ENCODE results near the gene LAMTOR5. TPM values are rescaled to one million over a fixed set of nuclear protein-coding genes. Genes with fewer than 3 reads are reported as not detected.
A peak's percentile ranks its signal among the peaks of the same experiment; 100 is the strongest.

LAMTOR5 gene
- total RNA-seq, 6 donors from 2014 or later: 26.5 to 130 (median 89.9) TPM

- DNase-seq: no peak
- no peak for TF ChIP-seq POLR2AphosphoS5 (IDR thresholded peaks at IDR 0.05)
- TF ChIP-seq CTCF (IDR thresholded peaks at IDR 0.05): no peak
- TF ChIP-seq EP300 (IDR thresholded peaks at IDR 0.05): no peak
- TF ChIP-seq POLR2A (IDR thresholded peaks at IDR 0.05): no peak
- no peak overlapping the region for H3K4me3 ChIP-seq
- H3K36me3 ChIP-seq: peaks cover 2 to 10% (median 6%) of the 10 kb centered on the region in 4 donors
- peaks cover 0 to 17% (median 9%) of the 10 kb centered on the region in 4 donors for H3K4me1 ChIP-seq
- no peaks in the 10 kb centered on the region for H3K27me3 ChIP-seq
- peak in 1 of 2 donors; percentile 44 for ATAC-seq (ENCODE audit: low FRiP score in 2 of 2)
- no peaks in the 10 kb centered on the region for H3K9me3 ChIP-seq
- 64 to 68% methylated on average over 5 of the region's 5 CpGs for WGBS, 2 donors
- H3K27ac ChIP-seq: peak overlapping the region in 2 of 4 donors; percentile 7 to 46
Observed at GRCh38 chr1:110383251-110383990, 24.1 kb downstream of the LAMTOR5 start.

GRCh38 chr1:110380672-110381283 is 26.7 kb downstream of the LAMTOR5 start:
- peaks cover 0 to 12% (median 9%) of the 10 kb centered on the region in 4 donors for H3K4me1 ChIP-seq
- 39 to 40% methylated on average over 10 of the region's 10 CpGs for WGBS, 2 donors
- DNase-seq (peak in 1 of 2 donors; percentile 41), ATAC-seq (ENCODE audit: low FRiP score in 2 of 2) (peak; percentile 58 to 69)
- peak overlapping the region; percentile 61 to 83 (median 76) for H3K27ac ChIP-seq
- TF ChIP-seq EP300 (IDR thresholded peaks at IDR 0.05): no peak
- no peak for TF ChIP-seq POLR2A (IDR thresholded peaks at IDR 0.05)
- no peak for TF ChIP-seq POLR2AphosphoS5 (IDR thresholded peaks at IDR 0.05)
- TF ChIP-seq CTCF (IDR thresholded peaks at IDR 0.05): no peak
- peaks cover 5 to 34% (median 15%) of the 10 kb centered on the region in 4 donors for H3K36me3 ChIP-seq
- H3K4me3 ChIP-seq: peak overlapping the region in 1 of 4 donors; percentile 15
- no peaks in the 10 kb centered on the region for H3K27me3 ChIP-seq
- no peaks in the 10 kb centered on the region for H3K9me3 ChIP-seq

GRCh38 chr1:110375490-110375889 is 32.0 kb downstream of the LAMTOR5 start:
- H3K27me3 ChIP-seq: no peaks in the 10 kb centered on the region
- no peak overlapping the region for H3K4me3 ChIP-seq
- H3K9me3 ChIP-seq: no peaks in the 10 kb centered on the region
- ATAC-seq (ENCODE audit: low FRiP score in 2 of 2): no peak
- H3K4me1 ChIP-seq: peaks cover 0 to 5% (median 2%) of the 10 kb centered on the region in 4 donors
- H3K36me3 ChIP-seq: peaks cover 5 to 81% (median 29%) of the 10 kb centered on the region in 4 donors
- TF ChIP-seq EP300 (IDR thresholded peaks at IDR 0.05) (no peak), POLR2AphosphoS5 (IDR thresholded peaks at IDR 0.05) (no peak), CTCF (IDR thresholded peaks at IDR 0.05) (no peak), POLR2A (IDR thresholded peaks at IDR 0.05) (no peak)
- H3K27ac ChIP-seq: no peak overlapping the region
- DNase-seq: no peak
- WGBS, 2 donors: 84 to 91% methylated on average over 1 of the region's 1 CpG

- no peak for TF ChIP-seq CTCF (IDR thresholded peaks at IDR 0.05)
- WGBS, 2 donors: 63 to 70% methylated on average over 1 of the region's 1 CpG
- Histone ChIP-seq H3K4me3 (no peak overlapping the region), H3K36me3 (peaks cover 0 to 60% (median 15%) of the 10 kb centered on the region in 4 donors), H3K9me3 (no peaks in the 10 kb centered on the region), H3K4me1 (no peaks in the 10 kb centered on the region), H3K27ac (no peak overlapping the region), H3K27me3 (no peaks in the 10 kb centered on the region)
- DNase-seq: no peak
- no peak for ATAC-seq (ENCODE audit: low FRiP score in 2 of 2)
Observed at GRCh38 chr1:110370827-110371226, 36.7 kb downstream of the LAMTOR5 start.
